AG04449 (cell line): ENCODE data around the gene GRM7.

Experiments
- CTCF ChIA-PET: fragments of 350-600 bp; formaldehyde crosslinking; extraction: SDS; loops from one replicate; lab custom pipeline; 2021; ENCODE audit warnings: antibody characterized with exemption; lab: Yijun Ruan, JAX
- POLR2A ChIA-PET: fragments of 400-600, 350-600 bp; formaldehyde crosslinking; extraction: SDS; loops from one replicate; lab custom pipeline; 2020; ENCODE audit warnings: antibody characterized with exemption, inconsistent platforms; lab: Yijun Ruan, JAX
- DNase-seq: peaks from one replicate; pipeline ENCODE4 v3.0.0-alpha.2; 2010; ENCODE audit warnings: low read depth, low spot score
- H3K4me3 ChIP-seq: 2 replicates; pipeline ENCODE4 v1.5.1; 2011; ENCODE audit warnings: low read depth, mild to moderate bottlenecking, control low read depth, low read length
- CTCF ChIP-seq: IDR thresholded peaks from one replicate; pipeline ENCODE4 v1.5.1; 2011; ENCODE audit warnings: mild to moderate bottlenecking, moderate library complexity, low read length, control low read depth, inconsistent platforms; ENCODE audit not compliant: insufficient read depth; ENCODE audit errors: missing control alignments

GRM7 gene

DNA sequence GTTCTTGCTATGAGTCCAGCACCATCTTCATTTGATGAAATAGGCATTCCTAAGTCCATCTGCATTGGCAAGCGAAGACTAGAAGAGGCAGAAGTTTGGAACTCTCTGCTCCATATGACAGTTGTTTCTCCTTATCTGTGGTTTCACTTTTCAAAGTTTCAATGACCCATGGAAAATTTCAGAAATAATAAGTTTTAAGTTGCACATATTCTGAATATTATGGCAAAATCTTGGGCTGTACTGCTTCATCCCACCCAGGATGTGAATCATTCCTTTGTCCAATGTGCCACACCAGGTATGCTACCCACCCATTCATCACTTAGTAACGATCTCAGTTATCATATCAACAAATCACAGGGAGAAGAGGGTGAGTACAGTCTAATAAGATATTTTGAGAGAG, 647.9 kb downstream of the GRM7 start:
- no peak overlapping the region for H3K4me3 ChIP-seq
- POLR2A ChIA-PET: no interaction called here
- CTCF ChIA-PET: no interaction called here
- DNase-seq: no peak
- TF ChIP-seq CTCF: no peak

GRCh38 chr3:7512048-7512447, 651.1 kb downstream of the GRM7 start:
- TF ChIP-seq CTCF: no peak
- ChIA-PET POLR2A (no interaction called here), CTCF (no interaction called here)
- DNase-seq: no peak
- no peak overlapping the region for H3K4me3 ChIP-seq

DNA sequence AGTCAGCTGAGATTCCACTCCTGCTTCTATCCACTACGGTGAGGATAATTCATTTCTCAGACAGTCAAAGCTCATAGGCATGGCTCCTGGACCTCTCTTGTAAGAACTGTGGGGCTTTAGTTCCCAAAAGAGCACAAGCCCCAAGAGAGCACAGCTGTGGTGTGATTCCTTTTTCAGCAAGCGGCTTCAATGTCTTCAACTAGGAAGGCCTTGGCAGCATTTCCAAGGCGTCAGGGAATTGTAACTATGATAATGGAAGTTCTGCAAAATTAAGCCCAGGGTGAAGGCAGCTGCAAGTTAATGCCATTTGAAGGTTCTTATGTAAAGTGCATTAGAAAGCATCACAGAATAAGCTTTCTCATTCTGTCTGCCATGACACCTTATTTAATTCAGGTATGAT, 657.1 kb downstream of the GRM7 start:
- CTCF ChIA-PET: no interaction called here
- no peak for DNase-seq
- TF ChIP-seq CTCF: no peak
- no peak overlapping the region for H3K4me3 ChIP-seq
- POLR2A ChIA-PET: no interaction called here

GRCh38 chr3:7518456-7518855, 657.5 kb downstream of the GRM7 start:
- CTCF ChIA-PET: no interaction called here
- TF ChIP-seq CTCF: no peak
- DNase-seq: no peak
- no peak overlapping the region for H3K4me3 ChIP-seq
- POLR2A ChIA-PET: no interaction called here

GRCh38 chr3:7520059-7520458, 659.1 kb downstream of the GRM7 start:
- ChIA-PET POLR2A (no interaction called here), CTCF (no interaction called here)
- no peak overlapping the region for H3K4me3 ChIP-seq

DNA sequence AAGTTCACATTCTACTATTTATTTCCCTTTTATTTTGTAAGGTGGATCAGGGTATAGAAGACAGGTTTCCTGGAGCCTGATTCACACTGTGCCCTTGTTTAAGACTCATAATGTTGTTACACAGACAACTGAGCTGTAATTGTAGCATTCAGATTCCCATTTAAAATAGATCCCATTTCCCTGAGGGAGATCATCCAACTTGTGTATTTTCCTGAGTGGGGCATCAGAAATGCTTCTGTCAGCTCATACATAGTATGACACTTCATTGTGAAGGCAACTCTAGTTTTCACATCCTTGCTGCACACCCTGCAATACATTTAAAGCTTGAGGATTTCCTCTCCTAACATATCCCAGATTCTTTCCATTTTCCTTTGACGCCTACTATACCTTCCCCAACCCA, 659.7 kb downstream of the GRM7 start:
- no peak overlapping the region for H3K4me3 ChIP-seq
- DNase-seq: no peak
- ChIA-PET POLR2A (no interaction called here), CTCF (no interaction called here)
- no peak for TF ChIP-seq CTCF

More at GRCh38 chr3:7520059-7520458, 659.1 kb downstream of the GRM7 start:
- TF ChIP-seq CTCF: no peak
- no peak for DNase-seq

- POLR2A ChIA-PET: no interaction called here
- no peak overlapping the region for H3K4me3 ChIP-seq
- TF ChIP-seq CTCF: no peak
- CTCF ChIA-PET: no interaction called here
- DNase-seq: no peak
Measured at GRCh38 chr3:7536510-7536909, 675.6 kb downstream of the GRM7 start.
